Ovary (tissue), 3 donors: ENCODE measurements around the gene SEC61B.

ENCODE experiments used
- CTCF ChIP-seq, 3 donors: fragments of 450-650 bp in 2 of 3; fragments of 200-600 bp in 1 of 3; IDR thresholded peaks; one replicate each; pipeline versions ENCODE4 v1.5.1 to v1.8.0; 2016 to 2022; ENCODE audit warnings: antibody characterized with exemption in 3 of 3, mild to moderate bottlenecking in 1 of 3
- POLR2A ChIP-seq: fragments of 450-650 bp; IDR thresholded peaks from one replicate; pipeline ENCODE4 v1.6.1; 2017; ENCODE audit warnings: antibody characterized with exemption, mild to moderate bottlenecking, moderate library complexity
- donor health status: DM: no; HTN: no; CAD: no.

GRCh38 chr9:99226054-99226453, 4.0 kb downstream of the SEC61B start:
- TF ChIP-seq CTCF (IDR thresholded peaks at IDR 0.05) (no peak), POLR2A (no peak)
